ENCODE data around the gene JCAD.

The JCAD gene

GRCh38 chr10:29977171-29977570 is 82.2 kb downstream of the JCAD start:
- no peaks in the 10 kb centered on the region for H3K36me3 ChIP-seq (ENCODE audit: control insufficient read depth, insufficient read depth, low read length)
- H3K4me3 ChIP-seq (replicated peaks; ENCODE audit: low read depth, low read length): no peak overlapping the region
- no peaks in the 10 kb centered on the region for H3K27me3 ChIP-seq (replicated peaks; ENCODE audit: control insufficient read depth, insufficient read depth, low read length)
- DNase-seq (ENCODE audit: extremely low read depth, insufficient read length): no peak
- TF ChIP-seq CTCF (IDR thresholded peaks at IDR 0.05; ENCODE audit: insufficient read depth, low read length, poor library complexity, severe bottlenecking): no peak

DNA sequence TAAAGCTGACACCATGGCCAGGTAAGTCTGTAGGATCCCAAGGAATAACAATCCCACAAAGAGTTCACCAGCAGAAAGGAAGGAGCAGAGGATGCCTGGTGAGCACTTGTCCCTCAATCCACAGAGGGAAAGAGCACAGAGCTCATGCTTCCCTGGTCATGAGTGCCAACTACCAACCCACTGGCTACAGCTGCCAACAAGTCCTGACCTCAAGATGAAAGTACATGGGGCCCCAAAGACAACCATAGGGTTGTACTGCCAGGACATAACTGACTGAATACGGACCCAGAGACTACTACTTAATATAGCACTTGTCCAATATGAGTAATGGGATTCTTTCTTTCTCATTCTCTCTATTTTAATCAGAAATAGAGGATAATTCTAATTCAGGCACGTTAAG is 83.3 kb downstream of the JCAD start:
- Histone ChIP-seq H3K27me3 (replicated peaks; ENCODE audit: control insufficient read depth, insufficient read depth, low read length) (no peaks in the 10 kb centered on the region), H3K36me3 (ENCODE audit: control insufficient read depth, insufficient read depth, low read length) (no peaks in the 10 kb centered on the region), H3K4me3 (replicated peaks; ENCODE audit: low read depth, low read length) (no peak overlapping the region)
- no peak for TF ChIP-seq CTCF (IDR thresholded peaks at IDR 0.05; ENCODE audit: insufficient read depth, low read length, poor library complexity, severe bottlenecking)
- DNase-seq (ENCODE audit: extremely low read depth, insufficient read length): no peak

GRCh38 chr10:29974773-29975172 is 84.6 kb downstream of the JCAD start:
- Histone ChIP-seq H3K36me3 (ENCODE audit: control insufficient read depth, insufficient read depth, low read length) (no peaks in the 10 kb centered on the region), H3K27me3 (replicated peaks; ENCODE audit: control insufficient read depth, insufficient read depth, low read length) (no peaks in the 10 kb centered on the region)

DNA sequence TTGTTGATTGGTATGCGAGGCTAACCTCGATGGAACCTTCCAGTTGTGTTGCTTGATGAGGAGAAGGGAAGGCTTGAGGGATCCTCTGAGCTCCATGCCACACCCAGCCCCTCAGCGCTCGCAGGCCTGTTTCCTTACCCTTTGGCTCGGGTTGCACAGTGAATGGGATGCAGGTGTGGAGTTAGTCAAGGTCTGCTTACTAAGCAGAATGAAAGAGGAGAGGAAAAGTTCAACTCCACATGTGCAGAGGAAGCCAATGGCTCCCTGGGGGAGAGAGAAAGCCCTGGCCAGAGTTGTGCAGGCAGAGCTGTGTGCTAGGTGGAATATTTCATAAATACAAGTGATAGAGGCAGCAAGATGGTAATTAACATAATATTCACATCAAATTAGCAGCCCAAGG is 85.5 kb downstream of the JCAD start:
- no peak for DNase-seq (ENCODE audit: extremely low read depth, insufficient read length)
- Histone ChIP-seq H3K36me3 (ENCODE audit: control insufficient read depth, insufficient read depth, low read length) (no peaks in the 10 kb centered on the region), H3K27me3 (replicated peaks; ENCODE audit: control insufficient read depth, insufficient read depth, low read length) (no peaks in the 10 kb centered on the region; the same call in 1 of the 2 replicates), H3K4me3 (replicated peaks; ENCODE audit: low read depth, low read length) (no peak overlapping the region)
- no peak for TF ChIP-seq CTCF (IDR thresholded peaks at IDR 0.05; ENCODE audit: insufficient read depth, low read length, poor library complexity, severe bottlenecking)

More at GRCh38 chr10:29974773-29975172, 84.6 kb downstream of the JCAD start:
- DNase-seq (ENCODE audit: extremely low read depth, insufficient read length): no peak
- TF ChIP-seq CTCF (IDR thresholded peaks at IDR 0.05; ENCODE audit: insufficient read depth, low read length, poor library complexity, severe bottlenecking): no peak
- H3K4me3 ChIP-seq (replicated peaks; ENCODE audit: low read depth, low read length): no peak overlapping the region

DNA sequence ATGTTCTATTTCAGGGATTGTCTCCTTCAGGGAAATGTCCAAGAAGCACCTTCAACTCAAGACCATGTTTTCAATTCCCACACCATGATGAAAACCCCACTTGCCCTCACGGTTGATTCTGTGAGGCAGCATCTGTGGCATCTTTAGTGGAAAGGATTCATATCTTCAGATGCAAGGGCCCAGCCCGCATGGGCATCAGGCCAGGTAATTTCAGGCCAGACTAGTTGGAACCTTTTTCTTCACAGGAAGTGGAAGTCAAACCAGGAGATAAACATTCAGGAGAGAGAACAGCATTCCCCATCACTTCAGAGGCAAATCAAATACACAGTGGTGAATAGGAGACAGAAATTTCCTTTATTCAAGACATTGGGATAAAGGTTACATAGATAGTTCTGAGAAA is 88.8 kb downstream of the JCAD start:
- Histone ChIP-seq H3K27me3 (replicated peaks; ENCODE audit: control insufficient read depth, insufficient read depth, low read length) (no peaks in the 10 kb centered on the region; the same call in 1 of the 2 replicates), H3K4me3 (replicated peaks; ENCODE audit: low read depth, low read length) (no peak overlapping the region), H3K36me3 (ENCODE audit: control insufficient read depth, insufficient read depth, low read length) (no peaks in the 10 kb centered on the region)
- TF ChIP-seq CTCF (IDR thresholded peaks at IDR 0.05; ENCODE audit: insufficient read depth, low read length, poor library complexity, severe bottlenecking): no peak
- DNase-seq (ENCODE audit: extremely low read depth, insufficient read length): no peak

DNA sequence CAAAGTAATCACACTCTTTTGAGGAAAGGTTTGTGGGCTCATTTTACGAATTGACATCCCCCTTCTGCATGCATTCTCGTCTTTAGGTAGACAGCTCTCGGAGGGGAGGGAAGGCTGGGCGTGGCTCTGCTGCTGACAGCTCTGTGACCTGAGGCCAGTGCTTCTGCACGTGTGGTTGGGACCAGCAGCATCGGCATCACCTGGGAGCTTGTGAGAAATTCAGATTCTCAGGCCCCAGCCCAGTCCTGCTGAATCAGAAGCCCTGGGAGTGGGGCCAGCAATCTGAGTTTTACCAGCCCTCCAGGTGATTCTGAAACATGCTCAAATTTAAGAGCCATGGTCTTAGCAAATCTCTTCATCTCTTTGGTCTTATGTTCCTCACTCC is 89.4 kb downstream of the JCAD start:
- Histone ChIP-seq H3K27me3 (replicated peaks; ENCODE audit: control insufficient read depth, insufficient read depth, low read length) (no peaks in the 10 kb centered on the region; the same call in 1 of the 2 replicates), H3K4me3 (replicated peaks; ENCODE audit: low read depth, low read length) (no peak overlapping the region), H3K36me3 (ENCODE audit: control insufficient read depth, insufficient read depth, low read length) (no peaks in the 10 kb centered on the region)
- DNase-seq (ENCODE audit: extremely low read depth, insufficient read length): no peak
- no peak for TF ChIP-seq CTCF (IDR thresholded peaks at IDR 0.05; ENCODE audit: insufficient read depth, low read length, poor library complexity, severe bottlenecking)
